Body of pancreas (tissue), 4 donors: ENCODE results near the gene UGT1A6.

Source experiments
- POLR2A ChIP-seq, 3 donors: fragments of 450-650 bp; IDR thresholded peaks; one replicate each; pipeline ENCODE4 v1.6.1; 2016; ENCODE audit warnings: antibody characterized with exemption in 3 of 3, mild to moderate bottlenecking in 2 of 3
- TF ChIP-seq, protein P1 (sequence below), 7 experiments: fragments of 450-650 bp in 4 of 7; fragments of 200-600 bp in 3 of 7; sonication (generic) in 3 of 7; IDR thresholded peaks; one replicate each; pipeline ENCODE4 v1.5.1; 2016 to 2019; ENCODE audit warnings: antibody characterized with exemption in 7 of 7

GRCh38 chr2:233778030-233778429, 85.3 kb downstream of the UGT1A6 start, which contains the start of gene MROH2A:
- TF ChIP-seq, protein P1, sequence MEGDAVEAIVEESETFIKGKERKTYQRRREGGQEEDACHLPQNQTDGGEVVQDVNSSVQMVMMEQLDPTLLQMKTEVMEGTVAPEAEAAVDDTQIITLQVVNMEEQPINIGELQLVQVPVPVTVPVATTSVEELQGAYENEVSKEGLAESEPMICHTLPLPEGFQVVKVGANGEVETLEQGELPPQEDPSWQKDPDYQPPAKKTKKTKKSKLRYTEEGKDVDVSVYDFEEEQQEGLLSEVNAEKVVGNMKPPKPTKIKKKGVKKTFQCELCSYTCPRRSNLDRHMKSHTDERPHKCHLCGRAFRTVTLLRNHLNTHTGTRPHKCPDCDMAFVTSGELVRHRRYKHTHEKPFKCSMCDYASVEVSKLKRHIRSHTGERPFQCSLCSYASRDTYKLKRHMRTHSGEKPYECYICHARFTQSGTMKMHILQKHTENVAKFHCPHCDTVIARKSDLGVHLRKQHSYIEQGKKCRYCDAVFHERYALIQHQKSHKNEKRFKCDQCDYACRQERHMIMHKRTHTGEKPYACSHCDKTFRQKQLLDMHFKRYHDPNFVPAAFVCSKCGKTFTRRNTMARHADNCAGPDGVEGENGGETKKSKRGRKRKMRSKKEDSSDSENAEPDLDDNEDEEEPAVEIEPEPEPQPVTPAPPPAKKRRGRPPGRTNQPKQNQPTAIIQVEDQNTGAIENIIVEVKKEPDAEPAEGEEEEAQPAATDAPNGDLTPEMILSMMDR (IDR thresholded peaks at IDR 0.05): no peak
- no peak for TF ChIP-seq POLR2A (IDR thresholded peaks at IDR 0.05)
